H1 (cell line): ENCODE data around the gene PTPRO. TPM values are rescaled to one million over a fixed set of nuclear protein-coding genes. Genes with fewer than 3 reads are reported as not detected.

Source experiments
- CTCF ChIA-PET: fragments of 300-600 bp; sonication (Branson Sonifier 250); formaldehyde crosslinking; loops from one replicate; lab custom pipeline; 2021; ENCODE audit not compliant: partially characterized antibody; lab: Charles Lee
- POLR2A ChIA-PET: fragments of 300-600 bp; sonication (Branson Sonifier 250); formaldehyde crosslinking; loops from one replicate; lab custom pipeline; 2021; ENCODE audit warnings: inconsistent platforms; ENCODE audit not compliant: partially characterized antibody; lab: Charles Lee
- DNase-seq, 2 experiments: peaks; one replicate each; pipeline versions ENCODE4 v3.0.0 to v3.0.0-alpha.2; 2010 to 2022; ENCODE audit warnings: low spot score in 2 of 2, low read depth in 1 of 2, mixed read lengths in 1 of 2
- FAIRE-seq: peaks from 2 replicates; lab custom pipeline; 2011; peaks lifted over from hg19 to GRCh38; lab: Jason Lieb, UNC
- H2AFZ ChIP-seq: 2 replicates; pipeline ENCODE4 v1.8.1; 2012; ENCODE audit warnings: low read length, inconsistent platforms
- H2AK5ac ChIP-seq: 2 replicates; pipeline ENCODE4 v1.6.1; 2013; ENCODE audit warnings: low read depth, low read length
- H2BK120ac ChIP-seq: replicated peaks from 2 replicates; pipeline ENCODE3; 2013; ENCODE audit warnings: low read depth, low read length, inconsistent platforms
- H2BK12ac ChIP-seq: 2 replicates; pipeline ENCODE4 v1.6.1; 2013; ENCODE audit warnings: low read depth, low read length
- H2BK15ac ChIP-seq: 2 replicates; pipeline ENCODE4 v1.6.1; 2013; ENCODE audit warnings: low read length
- H2BK20ac ChIP-seq: 2 replicates; pipeline ENCODE4 v1.6.1; 2013; ENCODE audit warnings: low read length
- H2BK5ac ChIP-seq: 2 replicates; pipeline ENCODE4 v1.6.1; 2013; ENCODE audit warnings: low read depth, low read length
- H3K14ac ChIP-seq: 2 replicates; pipeline ENCODE4 v1.6.1; 2013; ENCODE audit warnings: inconsistent platforms; ENCODE audit not compliant: insufficient read length
- H3K18ac ChIP-seq: 2 replicates; pipeline ENCODE4 v1.6.1; 2013; ENCODE audit warnings: low read length; ENCODE audit errors: extremely low read depth
- H3K23ac ChIP-seq: 2 replicates; pipeline ENCODE4 v1.6.1; 2013; ENCODE audit warnings: inconsistent platforms; ENCODE audit not compliant: insufficient read length
- H3K23me2 ChIP-seq: 2 replicates; pipeline ENCODE4 v1.6.1; 2013; ENCODE audit warnings: low read depth, low read length
- H3K27ac ChIP-seq: 2 replicates; pipeline ENCODE4 v1.6.1; 2011; ENCODE audit warnings: low read depth, low read length, inconsistent platforms
- H3K27me3 ChIP-seq, 4 experiments: replicated peaks in 1 of 4; 1 replicate in 1 of 4; 2 replicates in 3 of 4; pipeline versions ENCODE4 v1.6.1 to v1.8.1; 2011 to 2013; ENCODE audit warnings: low read length in 3 of 4, mild to moderate bottlenecking in 3 of 4, inconsistent platforms in 2 of 4, mixed read lengths in 2 of 4, moderate library complexity in 1 of 4; ENCODE audit not compliant: control insufficient read depth in 3 of 4, insufficient read depth in 3 of 4; ENCODE audit errors: extremely low read depth in 1 of 4
- H3K36me3 ChIP-seq, 4 experiments: 2 replicates each; pipeline versions ENCODE4 v1.6.1 to v1.8.1; 2011 to 2013; ENCODE audit warnings: mild to moderate bottlenecking in 4 of 4, low read length in 3 of 4, moderate library complexity in 2 of 4, control low read depth in 1 of 4, inconsistent platforms in 1 of 4; ENCODE audit not compliant: insufficient read depth in 4 of 4, control insufficient read depth in 2 of 4
- H3K4ac ChIP-seq: replicated peaks from 2 replicates; pipeline ENCODE3; 2013; ENCODE audit warnings: low read length, low read depth, mixed read lengths, inconsistent platforms; ENCODE audit not compliant: insufficient read length
- H3K4me1 ChIP-seq, 4 experiments: replicated peaks in 1 of 4; 1 replicate in 1 of 4; 2 replicates in 3 of 4; pipeline versions ENCODE4 v1.6.1 to v1.8.1; 2011 to 2013; ENCODE audit warnings: low read length in 3 of 4, inconsistent platforms in 2 of 4, mixed read lengths in 1 of 4; ENCODE audit not compliant: insufficient read depth in 4 of 4, control insufficient read depth in 3 of 4
- H3K4me2 ChIP-seq, 2 experiments: 2 replicates each; pipeline versions ENCODE4 v1.6.1 to v1.8.1; 2011 to 2013; ENCODE audit warnings: low read depth in 2 of 2, low read length in 2 of 2, control low read depth in 1 of 2, inconsistent platforms in 1 of 2, mild to moderate bottlenecking in 1 of 2; ENCODE audit not compliant: insufficient read depth in 1 of 2
- H3K4me3 ChIP-seq, 4 experiments: fragments of 200-600, 300-600 bp in 1 of 4; sonication (generic), shearing (Covaris generic), sonication (Bioruptor Twin) in 1 of 4; 2 replicates each; pipeline versions ENCODE4 v1.5.1 to v1.8.1; 2011 to 2016; ENCODE audit warnings: low read length in 4 of 4, low read depth in 3 of 4, control low read depth in 2 of 4, inconsistent platforms in 2 of 4, mild to moderate bottlenecking in 2 of 4, mixed read lengths in 1 of 4, moderate library complexity in 1 of 4; ENCODE audit not compliant: insufficient read depth in 2 of 4; ENCODE audit errors: extremely low read depth in 1 of 4
- H3K56ac ChIP-seq: replicated peaks from 2 replicates; pipeline ENCODE3; 2013; ENCODE audit warnings: low read depth, mild to moderate bottlenecking, mixed read lengths, low read length, inconsistent platforms; ENCODE audit not compliant: insufficient read length
- H3K79me1 ChIP-seq: 2 replicates; pipeline ENCODE4 v1.6.1; 2013; ENCODE audit warnings: low read depth, low read length, control low read depth
- H3K79me2 ChIP-seq, 2 experiments: 2 replicates each; pipeline versions ENCODE4 v1.6.1 to v1.8.1; 2012 to 2013; ENCODE audit warnings: low read length in 2 of 2, mild to moderate bottlenecking in 2 of 2, inconsistent platforms in 1 of 2; ENCODE audit not compliant: insufficient read depth in 2 of 2, control insufficient read depth in 1 of 2
- H3K9ac ChIP-seq, 4 experiments: replicated peaks in 1 of 4; 1 replicate in 1 of 4; 2 replicates in 3 of 4; pipeline versions ENCODE4 v1.6.1 to v1.8.1; 2011 to 2013; ENCODE audit warnings: low read depth in 3 of 4, low read length in 3 of 4, control low read depth in 2 of 4, mild to moderate bottlenecking in 2 of 4, moderate library complexity in 2 of 4, inconsistent platforms in 1 of 4; ENCODE audit errors: extremely low read depth in 1 of 4
- H3K9me3 ChIP-seq, 2 experiments: 2 replicates each; pipeline versions ENCODE4 v1.6.1 to v1.8.1; 2012 to 2013; ENCODE audit warnings: mild to moderate bottlenecking in 2 of 2, moderate library complexity in 2 of 2, control low read depth in 1 of 2, inconsistent platforms in 1 of 2, low read depth in 1 of 2, low read length in 1 of 2, mixed read lengths in 1 of 2; ENCODE audit not compliant: insufficient read depth in 2 of 2
- H4K20me1 ChIP-seq, 2 experiments: replicated peaks in 1 of 2; 2 replicates each; pipeline versions ENCODE3 to v1.8.1; 2011 to 2013; ENCODE audit warnings: inconsistent platforms in 2 of 2, low read length in 2 of 2, mild to moderate bottlenecking in 1 of 2; ENCODE audit not compliant: insufficient read depth in 2 of 2, control insufficient read depth in 1 of 2
- H4K5ac ChIP-seq: 2 replicates; pipeline ENCODE4 v1.6.1; 2013; ENCODE audit warnings: low read length, low read depth, mixed read lengths, inconsistent platforms; ENCODE audit not compliant: insufficient read length
- H4K8ac ChIP-seq: 2 replicates; pipeline ENCODE4 v1.8.0; 2013; ENCODE audit warnings: mild to moderate bottlenecking, moderate library complexity, low read length, inconsistent platforms; ENCODE audit not compliant: insufficient read depth; ENCODE audit errors: extremely low read depth
- H4K91ac ChIP-seq: replicated peaks from 2 replicates; pipeline ENCODE3; 2013; ENCODE audit warnings: low read length, mixed read lengths, inconsistent platforms; ENCODE audit not compliant: insufficient read length
- CHD1 ChIP-seq: IDR thresholded peaks from 2 replicates; pipeline ENCODE4 v1.6.1; 2012; ENCODE audit warnings: low read depth, low read length, improper control_type of control experiment
- CHD2 ChIP-seq: IDR thresholded peaks from 2 replicates; pipeline ENCODE4 v1.6.1; 2012; ENCODE audit warnings: low read length, improper control_type of control experiment
- CREB1 ChIP-seq: IDR thresholded peaks from 2 replicates; pipeline ENCODE4 v1.6.1; 2012; ENCODE audit warnings: inconsistent platforms
- EGR1 ChIP-seq: IDR thresholded peaks from 2 replicates; pipeline ENCODE4 v1.6.1; 2011; ENCODE audit warnings: low read depth, low read length, borderline replicate concordance
- HDAC6 ChIP-seq: IDR thresholded peaks from one replicate; pipeline ENCODE4 v1.7.1; 2012; ENCODE audit warnings: low read depth, mild to moderate bottlenecking, inconsistent platforms, low read length, moderate library complexity
- RFX5 ChIP-seq: IDR thresholded peaks from 2 replicates; pipeline ENCODE4 v1.6.1; 2011; ENCODE audit warnings: low read depth, low read length, improper control_type of control experiment, borderline replicate concordance
- RNF2 ChIP-seq: fragments of 200-900, 300-1000 bp; sonication (generic); IDR thresholded peaks from 2 replicates; pipeline ENCODE4 v1.7.1; 2016; ENCODE audit warnings: borderline replicate concordance, low read depth, mild to moderate bottlenecking, antibody characterized with exemption, low read length; ENCODE audit not compliant: poor library complexity, severe bottlenecking; ENCODE audit errors: missing control alignments
- RXRA ChIP-seq: IDR thresholded peaks from 2 replicates; pipeline ENCODE4 v1.6.1; 2011; ENCODE audit warnings: low read depth, mild to moderate bottlenecking, low read length, moderate library complexity; ENCODE audit not compliant: insufficient read depth
- SAP30 ChIP-seq: fragments of 300-600 bp; sonication (generic); IDR thresholded peaks from 2 replicates; pipeline ENCODE4 v1.7.1; 2012; ENCODE audit warnings: low read length, moderate library complexity, mild to moderate bottlenecking, inconsistent platforms; ENCODE audit not compliant: insufficient read depth, insufficient replicate concordance
- SP2 ChIP-seq: IDR thresholded peaks from 2 replicates; pipeline ENCODE4 v1.6.1; 2012; ENCODE audit warnings: mild to moderate bottlenecking, low read length, inconsistent platforms
- SUZ12 ChIP-seq: fragments of 200-600 bp; sonication (generic); IDR thresholded peaks from 2 replicates; pipeline ENCODE4 v1.6.1; 2012; ENCODE audit warnings: mild to moderate bottlenecking, inconsistent platforms, low read length, moderate library complexity, mixed read lengths
- WGBS, 2 experiments: shearing (Covaris generic) in 1 of 2; methylation state at CpG; one replicate each; pipeline versions ENCODE4 v1.1.6 to v1.1.7; 2013 to 2015; ENCODE audit warnings: low lambda C conversion rate in 2 of 2, mixed read lengths in 2 of 2, inconsistent platforms in 1 of 2, low coverage in 1 of 2, missing lambda C conversion rate in 1 of 2; ENCODE audit not compliant: insufficient replicate concordance in 2 of 2, insufficient coverage in 1 of 2, insufficient read length in 1 of 2; ENCODE audit errors: extremely low coverage in 1 of 2, missing lambda C conversion rate in 1 of 2; 5-methylcytosine and 5-hydroxymethylcytosine counted together
- polyA plus RNA-seq, 7 experiments: library from polyadenylated mRNA; depleted of rRNA in 3 of 7; stranded (reverse) in 5 of 7; unstranded in 2 of 7; fragments of >200 nt in 5 of 7; fragments of 200-250 nt in 2 of 7; gene quantifications; 1 replicate in 5 of 7; 2 replicates in 1 of 7; 4 replicates in 1 of 7; pipeline versions ENCODE4 v1.2.1 to v1.2.3, GENCODE V29; 2011 to 2013; ENCODE audit warnings: missing spikeins in 2 of 7, mixed read lengths in 2 of 7
- total RNA-seq: library from RNA; stranded (reverse); fragmentation: NEBNext Ultra II Directional; extraction: Animal tissue kit (Norgen Biotek cat#: 25700); gene quantifications from 2 replicates; pipeline ENCODE4 v1.2.1, GENCODE V29; 2021
- TF ChIP-seq, protein P1 (sequence below): IDR thresholded peaks from 2 replicates; pipeline ENCODE4 v1.6.1; 2012; ENCODE audit warnings: inconsistent platforms
- TF ChIP-seq, protein P2 (sequence below): IDR thresholded peaks from 2 replicates; pipeline ENCODE4 v1.6.1; 2011; ENCODE audit warnings: low read length, improper control_type of control experiment

The PTPRO gene
- total and polyA plus RNA-seq, 2 of the 8 experiments (the other 6 are each of a cell fraction or from before 2014, with no cell fraction given), result 0.73 to 1.7 TPM

DNA sequence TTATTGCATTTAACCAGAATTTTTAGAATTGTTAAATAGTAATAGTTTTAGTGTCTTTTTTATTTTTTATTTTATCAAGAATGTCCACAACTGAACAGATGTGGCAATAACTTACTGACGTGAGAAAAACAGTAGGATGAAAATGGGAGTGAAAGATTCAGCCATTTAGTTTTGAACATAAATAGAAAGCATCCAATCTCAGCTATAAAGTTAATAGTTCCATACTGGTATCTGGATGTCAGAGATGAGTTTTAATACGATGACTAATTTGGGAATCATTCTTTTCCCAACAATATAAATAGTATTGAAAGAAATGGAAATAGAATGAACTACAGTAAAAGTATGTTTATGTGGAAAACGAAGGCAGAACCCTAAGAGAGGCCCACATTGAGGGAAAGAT is 307.5 kb downstream of the PTPRO start:
- Histone ChIP-seq H3K4me3 (no peak overlapping the region), H3K14ac (no peak overlapping the region), H3K9me3 (no peaks in the 10 kb centered on the region), H4K91ac (no peak overlapping the region), H4K5ac (no peak overlapping the region), H4K20me1 (no peaks in the 10 kb centered on the region), H3K9ac (no peak overlapping the region), H3K56ac (no peak overlapping the region), H3K18ac (no peak overlapping the region), H4K8ac (no peak overlapping the region), H2AFZ (no peak overlapping the region), H2BK20ac (no peak overlapping the region), H3K36me3 (no peaks in the 10 kb centered on the region), H3K27me3 (no peaks in the 10 kb centered on the region), H2BK120ac (no peak overlapping the region), H2AK5ac (no peak overlapping the region), H3K4me1 (no peaks in the 10 kb centered on the region), H3K23me2 (no peaks in the 10 kb centered on the region; the same call in 1 of the 2 replicates), H3K79me2 (no peaks in the 10 kb centered on the region), H2BK15ac (no peak overlapping the region), H3K4me2 (no peak overlapping the region), H3K4ac (no peak overlapping the region), H3K79me1 (no peaks in the 10 kb centered on the region), H2BK12ac (no peak overlapping the region), H2BK5ac (no peak overlapping the region), H3K23ac (no peak overlapping the region), H3K27ac (no peak overlapping the region)
- DNase-seq (no peak), FAIRE-seq (no peak)
- 82% methylated on average over 3 of the region's 3 CpGs; no CpG with 5 or more reads in 1 of the 2 experiments for WGBS, 2 experiments
- CTCF ChIA-PET, result interaction anchor here (1.5 kb wide), 1 partner anchor 225 kb away, joined by 4 read pairs; no protein-coding TSS in a partner anchor
- POLR2A ChIA-PET, result no interaction called here
- no peak for TF ChIP-seq CHD1
- TF ChIP-seq CREB1, result no peak
- no peak for TF ChIP-seq RNF2
- TF ChIP-seq SAP30, result no peak
- no peak for TF ChIP-seq HDAC6
- no peak for TF ChIP-seq RXRA
- no peak for TF ChIP-seq SUZ12
- no peak for TF ChIP-seq CHD2
- no peak for TF ChIP-seq SP2
- no peak for TF ChIP-seq RFX5
- TF ChIP-seq EGR1, result no peak
- TF ChIP-seq, protein P1, sequence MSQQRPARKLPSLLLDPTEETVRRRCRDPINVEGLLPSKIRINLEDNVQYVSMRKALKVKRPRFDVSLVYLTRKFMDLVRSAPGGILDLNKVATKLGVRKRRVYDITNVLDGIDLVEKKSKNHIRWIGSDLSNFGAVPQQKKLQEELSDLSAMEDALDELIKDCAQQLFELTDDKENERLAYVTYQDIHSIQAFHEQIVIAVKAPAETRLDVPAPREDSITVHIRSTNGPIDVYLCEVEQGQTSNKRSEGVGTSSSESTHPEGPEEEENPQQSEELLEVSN, result no peak
- TF ChIP-seq, protein P2, sequence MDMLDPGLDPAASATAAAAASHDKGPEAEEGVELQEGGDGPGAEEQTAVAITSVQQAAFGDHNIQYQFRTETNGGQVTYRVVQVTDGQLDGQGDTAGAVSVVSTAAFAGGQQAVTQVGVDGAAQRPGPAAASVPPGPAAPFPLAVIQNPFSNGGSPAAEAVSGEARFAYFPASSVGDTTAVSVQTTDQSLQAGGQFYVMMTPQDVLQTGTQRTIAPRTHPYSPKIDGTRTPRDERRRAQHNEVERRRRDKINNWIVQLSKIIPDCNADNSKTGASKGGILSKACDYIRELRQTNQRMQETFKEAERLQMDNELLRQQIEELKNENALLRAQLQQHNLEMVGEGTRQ, result no peak
